Gastroesophageal sphincter (tissue), 4 donors: ENCODE data around the gene PIGL. TPM values are rescaled to one million over a fixed set of nuclear protein-coding genes. Genes with fewer than 3 reads are reported as not detected.
"Not testable (repeated sequence)": the region's sequence is repeated elsewhere in the genome, so short reads cannot be mapped to it uniquely, and the experiment has no call there.

ENCODE experiments used
- ATAC-seq: fragments of 150-250 bp; one replicate; pipeline ENCODE4 v1.9.1; 2016; ENCODE audit warnings: mild to moderate bottlenecking, moderate library complexity
- H3K27ac ChIP-seq, 4 donors: fragments of 200-600 bp; sonication (generic) in 3 of 4; 1 replicate in 3 of 4; 2 replicates in 1 of 4; pipeline ENCODE4 v1.5.1; 2016 to 2019
- H3K27me3 ChIP-seq: fragments of 200-600 bp; sonication (generic); one replicate; pipeline ENCODE4 v1.5.1; 2019
- H3K36me3 ChIP-seq, 2 donors: fragments of 200-600 bp; sonication (generic); one replicate each; pipeline ENCODE4 v1.5.1; 2019; ENCODE audit warnings: control low read depth in 1 of 2
- H3K4me1 ChIP-seq, 3 donors: fragments of 200-600 bp; sonication (generic); 1 replicate in 2 of 3; 2 replicates in 1 of 3; pipeline ENCODE4 v1.5.1; 2016 to 2019; ENCODE audit warnings: control low read depth in 2 of 3
- H3K4me3 ChIP-seq, 2 donors: fragments of 200-600 bp; sonication (generic); one replicate each; pipeline ENCODE4 v1.5.1; 2019; ENCODE audit warnings: mild to moderate bottlenecking in 1 of 2, moderate library complexity in 1 of 2
- H3K9me3 ChIP-seq, 3 donors: fragments of 200-600 bp; sonication (generic); one replicate each; pipeline ENCODE4 v1.5.1; 2017 to 2019; ENCODE audit warnings: control low read depth in 2 of 3
- EP300 ChIP-seq: sonication (generic); formaldehyde crosslinking; IDR thresholded peaks from one replicate; pipeline ENCODE4 v1.6.1; 2017; ENCODE audit warnings: antibody characterized with exemption, mild to moderate bottlenecking
- POLR2A ChIP-seq, 2 donors: fragments of 450-650 bp; IDR thresholded peaks; one replicate each; pipeline ENCODE4 v1.6.1; 2017; ENCODE audit warnings: antibody characterized with exemption in 2 of 2, mild to moderate bottlenecking in 2 of 2, moderate library complexity in 1 of 2
- POLR2AphosphoS5 ChIP-seq: sonication (generic); formaldehyde crosslinking; IDR thresholded peaks from one replicate; pipeline ENCODE4 v1.6.1; 2017; ENCODE audit warnings: antibody characterized with exemption
- whole genome bisulfite sequencing, 2 donors: methylation state at CpG; one replicate each; pipeline ENCODE4 v1.1.5; 2018; ENCODE audit warnings: low coverage in 1 of 2; 5-methylcytosine and 5-hydroxymethylcytosine counted together
- total RNA-seq, 4 donors: library from RNA; depleted of rRNA; stranded (reverse); fragments of >200 nt; gene quantifications; one replicate each; pipeline ENCODE4 v1.1.0, GENCODE V29; 2016
- TF ChIP-seq, protein P1 (sequence below), 4 experiments: fragments of 200-600 bp in 2 of 4; fragments of 450-650 bp in 2 of 4; sonication (generic) in 1 of 4; IDR thresholded peaks; one replicate each; pipeline ENCODE4 v1.5.1; 2017 to 2019; ENCODE audit warnings: antibody characterized with exemption in 4 of 4, mild to moderate bottlenecking in 2 of 4, moderate library complexity in 2 of 4

Gene PIGL
- total RNA-seq, 4 donors from 2014 or later, result 5.6 to 73.0 (median 29.6) TPM

DNA sequence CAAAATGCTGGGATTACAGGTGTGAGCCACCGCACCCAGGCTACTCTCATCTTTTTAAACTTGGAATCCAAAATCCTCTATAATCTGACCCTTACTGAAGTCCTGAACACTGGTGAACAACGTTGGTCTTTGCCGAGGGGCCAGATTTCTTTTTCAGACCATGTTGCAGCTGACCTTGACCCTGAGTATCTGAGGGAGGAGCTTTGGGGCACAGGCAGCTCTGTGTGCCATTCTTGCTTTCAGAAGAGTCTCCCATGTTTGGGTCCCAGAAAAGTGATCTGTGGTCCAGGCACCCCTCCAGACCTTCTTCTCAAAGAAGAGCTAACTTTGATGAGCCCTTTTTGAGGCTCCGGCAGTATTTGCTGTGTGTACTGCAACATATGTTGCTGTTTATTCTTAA lies 85.8 kb downstream of the PIGL start:
- no peaks in the 10 kb centered on the region for H3K4me1 ChIP-seq
- 50 to 83% methylated on average over 2 to 3 of the region's 4 CpGs for WGBS, 2 donors
- no peak for TF ChIP-seq POLR2AphosphoS5
- no peak for TF ChIP-seq POLR2A (IDR thresholded peaks at IDR 0.05)
- TF ChIP-seq, protein P1, sequence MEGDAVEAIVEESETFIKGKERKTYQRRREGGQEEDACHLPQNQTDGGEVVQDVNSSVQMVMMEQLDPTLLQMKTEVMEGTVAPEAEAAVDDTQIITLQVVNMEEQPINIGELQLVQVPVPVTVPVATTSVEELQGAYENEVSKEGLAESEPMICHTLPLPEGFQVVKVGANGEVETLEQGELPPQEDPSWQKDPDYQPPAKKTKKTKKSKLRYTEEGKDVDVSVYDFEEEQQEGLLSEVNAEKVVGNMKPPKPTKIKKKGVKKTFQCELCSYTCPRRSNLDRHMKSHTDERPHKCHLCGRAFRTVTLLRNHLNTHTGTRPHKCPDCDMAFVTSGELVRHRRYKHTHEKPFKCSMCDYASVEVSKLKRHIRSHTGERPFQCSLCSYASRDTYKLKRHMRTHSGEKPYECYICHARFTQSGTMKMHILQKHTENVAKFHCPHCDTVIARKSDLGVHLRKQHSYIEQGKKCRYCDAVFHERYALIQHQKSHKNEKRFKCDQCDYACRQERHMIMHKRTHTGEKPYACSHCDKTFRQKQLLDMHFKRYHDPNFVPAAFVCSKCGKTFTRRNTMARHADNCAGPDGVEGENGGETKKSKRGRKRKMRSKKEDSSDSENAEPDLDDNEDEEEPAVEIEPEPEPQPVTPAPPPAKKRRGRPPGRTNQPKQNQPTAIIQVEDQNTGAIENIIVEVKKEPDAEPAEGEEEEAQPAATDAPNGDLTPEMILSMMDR (IDR thresholded peaks at IDR 0.05), result no peak
- no peak for TF ChIP-seq EP300
- no peak overlapping the region for H3K27ac ChIP-seq
- H3K4me3 ChIP-seq, result no peak overlapping the region
- no peaks in the 10 kb centered on the region for H3K27me3 ChIP-seq
- ATAC-seq, result no peak
- H3K36me3 ChIP-seq, result peaks cover 0 to 71% of the 10 kb centered on the region in 2 donors
- H3K9me3 ChIP-seq, result no peaks in the 10 kb centered on the region

DNA sequence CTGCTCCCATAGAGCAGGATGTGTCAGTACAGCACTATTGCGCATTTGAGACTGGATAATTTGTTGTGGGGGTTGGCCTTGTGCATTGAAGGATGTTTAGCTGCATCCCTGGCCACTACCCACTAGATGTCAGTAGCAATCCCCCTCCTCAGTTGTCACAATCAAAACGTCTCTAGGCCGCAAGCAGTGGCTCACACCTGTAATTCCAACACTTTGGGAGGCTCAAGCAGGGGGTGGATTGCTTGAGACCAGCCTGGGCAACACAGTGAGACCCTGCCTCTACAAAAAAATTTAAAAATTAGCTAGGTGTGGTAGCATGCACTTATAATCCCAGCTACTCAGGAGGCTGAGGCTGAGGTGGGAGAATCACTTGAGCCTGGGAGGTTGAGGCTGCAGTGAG lies 87.8 kb downstream of the PIGL start:
- Histone ChIP-seq H3K36me3 (peaks cover 0 to 66% of the 10 kb centered on the region in 2 donors), H3K4me1 (no peaks in the 10 kb centered on the region), H3K27ac (no peak overlapping the region), H3K4me3 (no peak overlapping the region), H3K9me3 (no peaks in the 10 kb centered on the region), H3K27me3 (no peaks in the 10 kb centered on the region)
- 100% methylated on average over 1 of the region's 3 CpGs; no CpG with 5 or more reads in 1 of the 2 donors for WGBS, 2 donors
- ATAC-seq, result no peak
- TF ChIP-seq, protein P1 (IDR thresholded peaks at IDR 0.05), result no peak
- TF ChIP-seq EP300 (no peak), POLR2A (IDR thresholded peaks at IDR 0.05) (no peak), POLR2AphosphoS5 (no peak)

DNA sequence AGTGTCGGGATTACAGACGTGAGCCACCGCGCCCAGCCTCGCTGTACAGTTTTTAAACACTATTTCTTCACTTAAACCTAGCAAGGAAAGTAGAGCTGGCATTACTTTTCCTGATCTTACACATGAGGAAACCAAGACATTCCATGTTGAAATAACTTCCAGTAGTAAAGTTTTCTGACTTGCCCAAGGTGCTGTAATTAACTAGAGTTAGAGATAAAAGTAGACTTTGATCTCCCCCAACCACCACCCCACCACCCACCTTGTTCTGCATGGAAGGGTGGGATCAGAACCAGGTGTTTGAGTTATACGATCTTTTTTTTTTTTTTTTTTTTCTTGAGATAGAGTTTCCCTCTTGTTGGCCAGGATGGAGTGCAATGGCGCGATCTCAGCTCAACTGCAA lies 89.2 kb downstream of the PIGL start:
- H3K27ac ChIP-seq, result no peak overlapping the region
- H3K27me3 ChIP-seq, result no peaks in the 10 kb centered on the region
- H3K4me1 ChIP-seq, result no peaks in the 10 kb centered on the region
- peaks cover 0 to 59% of the 10 kb centered on the region in 2 donors for H3K36me3 ChIP-seq
- no peaks in the 10 kb centered on the region for H3K9me3 ChIP-seq
- no peak overlapping the region for H3K4me3 ChIP-seq
- ATAC-seq, result no peak
- WGBS, 2 donors, result 90 to 92% methylated on average over 3 to 8 of the region's 8 CpGs
- TF ChIP-seq, protein P1 (IDR thresholded peaks at IDR 0.05), result no peak
- no peak for TF ChIP-seq POLR2AphosphoS5
- TF ChIP-seq EP300, result no peak
- TF ChIP-seq POLR2A (IDR thresholded peaks at IDR 0.05), result no peak

GRCh38 chr17:16312061-16312460 lies 95.1 kb downstream of the PIGL start:
- ATAC-seq, H3K4me1 ChIP-seq: not testable (repeated sequence)
- no CpG with 5 or more reads among the region's 34 CpGs for WGBS, 2 donors

DNA sequence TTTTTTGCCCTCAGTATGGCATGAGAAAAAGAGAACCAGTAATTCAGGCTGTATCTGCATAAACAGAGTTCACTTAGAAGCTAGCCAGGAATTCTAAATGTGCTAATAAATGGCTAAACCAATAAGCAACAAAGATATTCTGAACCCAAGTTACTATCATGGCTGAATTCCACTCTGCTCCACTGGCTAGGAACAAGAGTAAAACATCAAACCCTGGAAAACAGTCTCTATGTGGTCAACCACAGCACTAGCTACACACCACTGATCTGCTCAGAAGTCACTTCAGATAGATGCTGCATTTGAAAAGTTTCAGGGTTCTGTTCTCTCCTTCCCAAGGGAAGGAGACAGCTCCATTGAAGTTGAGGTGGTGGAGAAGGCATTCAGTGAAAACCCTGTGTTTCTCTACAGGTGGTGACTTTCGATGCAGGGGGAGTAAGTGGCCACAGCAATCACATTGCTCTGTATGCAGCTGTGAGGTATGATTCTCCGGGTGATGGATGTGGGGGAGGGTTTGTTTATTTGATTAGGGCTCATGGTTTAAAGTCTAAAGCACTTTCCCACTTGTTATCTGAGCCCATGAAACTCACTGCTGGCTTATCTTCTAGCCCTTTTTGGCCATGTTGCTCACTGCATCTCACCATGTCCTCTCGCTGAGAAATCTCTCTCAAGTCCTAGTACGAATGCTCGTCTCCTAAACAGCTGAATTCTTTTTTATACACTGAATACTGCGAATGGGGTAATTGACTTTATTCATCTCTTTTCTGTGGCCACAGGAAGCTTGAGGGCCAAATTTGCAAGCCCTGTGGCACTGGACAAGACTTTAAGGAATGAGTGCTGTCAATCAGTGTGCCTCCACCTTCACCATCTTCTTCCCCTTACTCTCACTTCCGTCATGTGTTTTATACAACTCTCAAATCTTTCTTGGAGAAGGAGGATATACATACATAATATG lies 96.4 kb downstream of the PIGL start:
- Histone ChIP-seq H3K4me3 (no peak overlapping the region), H3K27me3 (no peaks in the 10 kb centered on the region), H3K4me1 (no peaks in the 10 kb centered on the region), H3K36me3 (peaks cover 0 to 51% of the 10 kb centered on the region in 2 donors), H3K9me3 (no peaks in the 10 kb centered on the region), H3K27ac (no peak overlapping the region)
- WGBS, 2 donors, result 52 to 75% methylated on average over 2 to 7 of the region's 7 CpGs
- no peak for ATAC-seq
- no peak for TF ChIP-seq POLR2AphosphoS5
- no peak for TF ChIP-seq POLR2A (IDR thresholded peaks at IDR 0.05)
- TF ChIP-seq, protein P1 (IDR thresholded peaks at IDR 0.05), result no peak
- no peak for TF ChIP-seq EP300

More at GRCh38 chr17:16312061-16312460, 95.1 kb downstream of the PIGL start:
- not testable (repeated sequence) for H3K9me3 ChIP-seq, H3K27ac ChIP-seq, H3K4me3 ChIP-seq, H3K27me3 ChIP-seq
- peaks cover 0 to 42% of the 10 kb centered on the region in 2 donors for H3K36me3 ChIP-seq
